Small intestine (tissue), 7 donors: ENCODE results near the gene ITGA4. TPM values are rescaled to one million over a fixed set of nuclear protein-coding genes. Genes with fewer than 3 reads are reported as not detected.
A peak's percentile ranks its signal among the peaks of the same experiment; 100 is the strongest.

Source experiments
- DNase-seq, 2 donors: peaks; one replicate each; pipeline versions ENCODE4 v3.0.0 to v3.0.0-alpha.2; 2013
- FAIRE-seq: peaks from 2 replicates; lab custom pipeline; 2012; peaks lifted over from hg19 to GRCh38; lab: Jason Lieb, UNC
- H3K27ac ChIP-seq, 3 donors: one replicate each; pipeline ENCODE4 v1.5.1; 2013; ENCODE audit warnings: low read length in 2 of 3, mild to moderate bottlenecking in 2 of 3, control low read depth in 1 of 3, inconsistent platforms in 1 of 3, low read depth in 1 of 3, moderate library complexity in 1 of 3
- H3K27me3 ChIP-seq, 3 donors: one replicate each; pipeline ENCODE4 v1.6.1; 2013; ENCODE audit warnings: low read length in 3 of 3, inconsistent platforms in 1 of 3; ENCODE audit not compliant: control insufficient read depth in 3 of 3, insufficient read depth in 3 of 3
- H3K36me3 ChIP-seq, 3 donors: one replicate each; pipeline ENCODE4 v1.6.1; 2013; ENCODE audit warnings: low read length in 3 of 3, inconsistent platforms in 1 of 3, low read depth in 1 of 3, mild to moderate bottlenecking in 1 of 3, moderate library complexity in 1 of 3; ENCODE audit not compliant: control insufficient read depth in 3 of 3, insufficient read depth in 2 of 3
- H3K4me1 ChIP-seq, 3 donors: one replicate each; pipeline ENCODE4 v1.6.1; 2013; ENCODE audit warnings: low read length in 2 of 3, inconsistent platforms in 1 of 3, low read depth in 1 of 3, mild to moderate bottlenecking in 1 of 3, moderate library complexity in 1 of 3; ENCODE audit not compliant: control insufficient read depth in 3 of 3, insufficient read depth in 2 of 3
- H3K4me3 ChIP-seq, 3 donors: one replicate each; pipeline ENCODE4 v1.5.1; 2013; ENCODE audit warnings: low read length in 3 of 3, control low read depth in 1 of 3, inconsistent platforms in 1 of 3, low read depth in 1 of 3, mild to moderate bottlenecking in 1 of 3, moderate library complexity in 1 of 3
- H3K9me3 ChIP-seq, 2 donors: one replicate each; pipeline ENCODE4 v1.6.1; 2013; ENCODE audit warnings: low read depth in 1 of 2, low read length in 1 of 2; ENCODE audit not compliant: control insufficient read depth in 2 of 2, insufficient read depth in 1 of 2
- WGBS, 3 donors: extraction: QIAGEN DNeasy Blood & Tissue Kit; methylation state at CpG; one replicate each; pipeline ENCODE4 v1.1.7; 2013; 5-methylcytosine and 5-hydroxymethylcytosine counted together
- polyA plus RNA-seq, 4 donors: library from polyadenylated mRNA; stranded (reverse) in 3 of 4; unstranded in 1 of 4; fragments of 200-250 nt in 3 of 4; fragments of 120-200 nt in 1 of 4; gene quantifications; one replicate each; pipeline versions ENCODE4 v1.2.1 to v1.2.3, GENCODE V29; 2013
- donor health status: healthy with polysubstance abuse.
- donor health status: control.
- donor health status: control.
- donor health status: Bipolar disorder and iron deficiency.
- donor health status: healthy.

ITGA4 gene
- polyA plus RNA-seq, 4 donors = 0.89 to 13.5 (median 2.1) TPM

GRCh38 chr2:181462033-181462432 lies 4.8 kb downstream of the ITGA4 start:
- Histone ChIP-seq H3K9me3 (no peaks in the 10 kb centered on the region), H3K27ac (no peak overlapping the region), H3K36me3 (no peaks in the 10 kb centered on the region), H3K27me3 (peaks cover 0 to 13% (median 0%) of the 10 kb centered on the region in 3 donors), H3K4me3 (no peak overlapping the region), H3K4me1 (peaks cover 0 to 5% (median 0%) of the 10 kb centered on the region in 3 donors)
- DNase-seq (no peak), FAIRE-seq (no peak)
- 7 to 12% (median 9%) methylated on average over 1 of the region's 1 CpG for WGBS, 3 donors

- 75 to 85% (median 77%) methylated on average over 3 of the region's 3 CpGs for WGBS, 3 donors
- H3K27ac ChIP-seq = peak overlapping the region in 1 of 3 donors; percentile 36
- no peaks in the 10 kb centered on the region for H3K4me1 ChIP-seq
- H3K9me3 ChIP-seq = no peaks in the 10 kb centered on the region
- no peak overlapping the region for H3K4me3 ChIP-seq
- FAIRE-seq (no peak), DNase-seq (no peak)
- H3K27me3 ChIP-seq = peaks cover 0 to 3% (median 0%) of the 10 kb centered on the region in 3 donors
- H3K36me3 ChIP-seq = no peaks in the 10 kb centered on the region
These were observed 6.4 kb downstream of the ITGA4 start for GRCh38 chr2:181463588-181463987.

- Histone ChIP-seq H3K27ac (no peak overlapping the region), H3K9me3 (no peaks in the 10 kb centered on the region), H3K4me1 (no peaks in the 10 kb centered on the region), H3K27me3 (no peaks in the 10 kb centered on the region), H3K4me3 (no peak overlapping the region), H3K36me3 (no peaks in the 10 kb centered on the region)
- whole genome bisulfite sequencing, 3 donors = 38 to 55% (median 54%) methylated on average over 2 of the region's 2 CpGs
- no peak for FAIRE-seq
- DNase-seq = no peak
These were observed 7.8 kb downstream of the ITGA4 start for GRCh38 chr2:181464966-181465365.

GRCh38 chr2:181465676-181466375 lies 8.6 kb downstream of the ITGA4 start:
- H3K9me3 ChIP-seq = no peaks in the 10 kb centered on the region
- no peak for FAIRE-seq
- H3K4me3 ChIP-seq = no peak overlapping the region
- no peaks in the 10 kb centered on the region for H3K27me3 ChIP-seq
- WGBS, 3 donors = 63 to 78% (median 64%) methylated on average over 3 of the region's 3 CpGs
- DNase-seq = no peak
- H3K27ac ChIP-seq = no peak overlapping the region
- no peaks in the 10 kb centered on the region for H3K4me1 ChIP-seq
- no peaks in the 10 kb centered on the region for H3K36me3 ChIP-seq

- no peaks in the 10 kb centered on the region for H3K9me3 ChIP-seq
- no peaks in the 10 kb centered on the region for H3K4me1 ChIP-seq
- no peak overlapping the region for H3K4me3 ChIP-seq
- DNase-seq (peak; percentile 47 to 55), FAIRE-seq (peak; percentile 19)
- H3K27me3 ChIP-seq = no peaks in the 10 kb centered on the region
- 44 to 50% (median 46%) methylated on average over 4 of the region's 4 CpGs for WGBS, 3 donors
- peak overlapping the region in 1 of 3 donors; percentile 20 for H3K27ac ChIP-seq
- H3K36me3 ChIP-seq = no peaks in the 10 kb centered on the region
These were observed 9.7 kb downstream of the ITGA4 start for GRCh38 chr2:181466661-181467576.

GRCh38 chr2:181467966-181468707 lies 11.0 kb downstream of the ITGA4 start:
- DNase-seq = no peak
- H3K36me3 ChIP-seq = no peaks in the 10 kb centered on the region
- no peaks in the 10 kb centered on the region for H3K4me1 ChIP-seq
- H3K9me3 ChIP-seq = no peaks in the 10 kb centered on the region
- WGBS, 3 donors = 70 to 74% (median 72%) methylated on average over 3 of the region's 3 CpGs
- H3K27ac ChIP-seq = no peak overlapping the region
- no peak for FAIRE-seq
- H3K27me3 ChIP-seq = no peaks in the 10 kb centered on the region
- no peak overlapping the region for H3K4me3 ChIP-seq

GRCh38 chr2:181468811-181469210 lies 11.6 kb downstream of the ITGA4 start:
- Histone ChIP-seq H3K4me1 (no peaks in the 10 kb centered on the region), H3K27me3 (no peaks in the 10 kb centered on the region), H3K36me3 (no peaks in the 10 kb centered on the region), H3K9me3 (no peaks in the 10 kb centered on the region), H3K27ac (no peak overlapping the region), H3K4me3 (no peak overlapping the region)
- 61 to 75% (median 73%) methylated on average over 1 of the region's 1 CpG for WGBS, 3 donors
- DNase-seq (no peak), FAIRE-seq (no peak)

- 39 to 60% (median 57%) methylated on average over 3 of the region's 3 CpGs for WGBS, 3 donors
- no peaks in the 10 kb centered on the region for H3K36me3 ChIP-seq
- H3K4me3 ChIP-seq = no peak overlapping the region
- FAIRE-seq (no peak), DNase-seq (no peak)
- H3K27ac ChIP-seq = no peak overlapping the region
- no peaks in the 10 kb centered on the region for H3K4me1 ChIP-seq
- no peaks in the 10 kb centered on the region for H3K9me3 ChIP-seq
- no peaks in the 10 kb centered on the region for H3K27me3 ChIP-seq
These were observed 14.0 kb downstream of the ITGA4 start for GRCh38 chr2:181471226-181471625.
